GM19238 (cell line): ENCODE data around the gene CCDC54.
"Not testable (repeated sequence)": the region's sequence is repeated elsewhere in the genome, so short reads cannot be mapped to it uniquely, and the experiment has no call there.

ENCODE experiments used
- DNase-seq: peaks from one replicate; pipeline ENCODE4 v3.0.0; 2011; ENCODE audit warnings: low spot score; ENCODE audit not compliant: insufficient read length

The CCDC54 gene

GRCh38 chr3:107377151-107377550, at the start of gene CCDC54:
Gene CCDC54 (plus strand): TSS chr3:107377439. CDS start chr3:107377588, 149 bp downstream.
- no peak for DNase-seq

DNA sequence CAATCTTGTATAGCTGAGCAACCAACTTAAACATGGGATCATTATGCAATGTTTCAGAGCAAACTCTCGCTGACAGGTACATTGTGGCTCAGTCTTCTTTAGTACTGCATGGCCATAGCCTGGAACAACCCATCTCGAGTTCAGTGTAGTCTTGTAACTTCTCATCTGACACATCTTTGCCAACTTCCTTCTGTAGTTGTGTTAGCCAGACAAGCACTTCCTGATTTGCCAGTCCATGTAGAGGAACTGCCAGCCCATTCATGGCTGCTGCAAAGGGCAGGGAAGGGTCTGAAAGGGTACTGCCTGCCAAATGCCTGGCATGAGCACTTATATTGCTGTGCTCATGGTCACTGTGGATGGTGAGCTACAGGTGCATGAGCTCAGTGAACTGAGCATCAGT, 49.2 kb upstream of the CCDC54 start:
- no peak for DNase-seq

- DNase-seq, result no peak
Observed at GRCh38 chr3:107329088-107329487, 48.2 kb upstream of the CCDC54 start.

- DNase-seq, result not testable (repeated sequence)
Observed at GRCh38 chr3:107339690-107340089, 37.5 kb upstream of the CCDC54 start.

- DNase-seq, result no peak
Observed at GRCh38 chr3:107344722-107345121, 32.5 kb upstream of the CCDC54 start.

- DNase-seq, result no peak
Observed at GRCh38 chr3:107345822-107346405, 31.3 kb upstream of the CCDC54 start.

DNA sequence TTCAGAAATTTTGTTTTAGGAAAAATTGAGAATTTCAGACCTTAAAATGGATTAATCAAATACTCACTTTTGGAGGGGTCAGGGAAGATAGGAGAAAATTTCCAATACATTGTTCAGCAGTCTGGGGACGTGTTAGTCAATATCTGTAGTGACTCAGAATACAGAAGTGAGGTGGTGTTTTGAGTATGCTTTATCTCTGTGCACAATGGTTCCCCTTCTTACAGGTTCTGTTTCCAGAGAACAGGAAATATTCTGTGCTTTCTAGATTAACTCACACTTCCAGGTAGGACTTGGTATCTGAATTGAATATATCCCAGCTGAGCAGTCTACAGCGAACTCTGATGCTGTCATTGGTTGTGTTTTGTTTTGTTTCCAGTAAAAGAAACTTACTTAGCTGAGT, 30.7 kb upstream of the CCDC54 start:
- DNase-seq, result no peak

DNA sequence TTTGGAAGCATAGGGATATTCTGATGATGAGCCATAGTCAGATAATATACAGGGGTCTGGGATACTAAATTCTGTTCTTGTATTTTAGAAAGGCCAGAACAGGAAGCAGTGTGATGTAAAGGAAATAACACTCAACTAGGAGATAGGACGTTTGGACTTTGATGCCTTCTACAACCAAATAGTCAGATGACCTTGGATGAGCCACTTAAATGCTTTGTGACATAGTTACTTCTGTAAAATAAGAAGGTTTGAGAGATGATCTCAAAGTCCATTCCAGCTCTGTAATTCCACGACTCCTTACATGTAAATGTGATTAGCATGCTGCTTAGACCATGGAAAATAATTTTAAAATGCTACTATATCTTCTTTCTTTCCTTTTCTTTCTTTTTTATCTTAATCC, 29.5 kb upstream of the CCDC54 start:
- no peak for DNase-seq

DNA sequence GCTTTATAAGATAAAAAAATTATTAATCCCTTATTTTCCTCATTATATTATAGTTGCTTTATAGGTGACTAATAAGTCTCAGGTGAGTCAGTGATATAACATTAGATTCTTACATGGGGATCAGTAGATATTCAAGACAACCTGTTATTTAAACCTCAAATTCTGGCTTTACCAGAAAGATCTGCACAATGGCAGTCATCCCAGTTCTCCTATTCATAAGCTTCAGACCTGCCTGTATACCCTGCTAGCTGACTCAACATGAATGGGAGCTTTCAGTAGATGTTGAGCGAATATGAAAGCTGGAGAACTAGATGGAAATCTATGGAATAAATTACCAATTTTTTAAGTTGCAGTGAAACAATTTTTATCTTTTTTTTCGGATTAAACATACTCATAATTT, 20.5 kb upstream of the CCDC54 start:
- DNase-seq, result no peak

- DNase-seq, result no peak
Observed at GRCh38 chr3:107361633-107362032, 15.6 kb upstream of the CCDC54 start.

DNA sequence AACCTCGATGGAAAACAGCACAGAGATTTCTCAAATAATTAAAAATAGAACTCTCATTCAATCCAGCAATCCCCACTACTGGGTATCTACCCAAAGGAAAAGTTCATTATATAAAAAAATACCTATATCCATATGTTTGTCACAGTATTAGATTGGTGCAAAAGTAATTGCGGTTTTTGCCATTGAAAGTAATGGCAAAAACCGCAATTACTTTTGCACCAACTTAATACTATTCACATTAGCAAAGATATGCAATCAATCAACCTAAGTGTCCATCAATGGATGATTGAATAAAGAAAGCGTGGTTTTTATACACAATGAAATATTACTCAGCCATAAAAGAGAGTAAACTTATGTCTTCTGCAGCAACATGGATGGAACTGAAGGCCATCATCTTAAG, 12.2 kb upstream of the CCDC54 start:
- DNase-seq, result no peak

DNA sequence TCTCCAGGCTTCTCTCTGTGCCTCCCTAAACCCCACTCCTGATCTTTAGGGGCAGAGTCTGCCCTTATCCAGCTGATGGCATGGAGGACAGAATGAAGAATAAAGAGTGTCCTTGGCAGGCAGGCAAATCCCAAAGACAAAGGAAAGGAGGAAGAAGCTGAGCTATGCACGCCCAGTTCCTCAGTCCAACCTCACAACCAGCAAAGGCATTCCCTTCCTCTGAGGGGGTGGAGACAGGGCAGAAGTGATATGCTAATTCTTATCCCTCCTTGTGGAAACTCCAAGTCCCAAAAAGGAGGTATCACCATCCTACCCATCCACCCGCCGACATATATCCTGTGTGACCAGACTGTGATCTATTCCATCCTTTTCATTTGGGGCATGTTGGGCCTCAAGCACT, 10.5 kb upstream of the CCDC54 start:
- DNase-seq, result no peak

GRCh38 chr3:107367353-107367752, 9.9 kb upstream of the CCDC54 start:
- DNase-seq, result no peak

DNA sequence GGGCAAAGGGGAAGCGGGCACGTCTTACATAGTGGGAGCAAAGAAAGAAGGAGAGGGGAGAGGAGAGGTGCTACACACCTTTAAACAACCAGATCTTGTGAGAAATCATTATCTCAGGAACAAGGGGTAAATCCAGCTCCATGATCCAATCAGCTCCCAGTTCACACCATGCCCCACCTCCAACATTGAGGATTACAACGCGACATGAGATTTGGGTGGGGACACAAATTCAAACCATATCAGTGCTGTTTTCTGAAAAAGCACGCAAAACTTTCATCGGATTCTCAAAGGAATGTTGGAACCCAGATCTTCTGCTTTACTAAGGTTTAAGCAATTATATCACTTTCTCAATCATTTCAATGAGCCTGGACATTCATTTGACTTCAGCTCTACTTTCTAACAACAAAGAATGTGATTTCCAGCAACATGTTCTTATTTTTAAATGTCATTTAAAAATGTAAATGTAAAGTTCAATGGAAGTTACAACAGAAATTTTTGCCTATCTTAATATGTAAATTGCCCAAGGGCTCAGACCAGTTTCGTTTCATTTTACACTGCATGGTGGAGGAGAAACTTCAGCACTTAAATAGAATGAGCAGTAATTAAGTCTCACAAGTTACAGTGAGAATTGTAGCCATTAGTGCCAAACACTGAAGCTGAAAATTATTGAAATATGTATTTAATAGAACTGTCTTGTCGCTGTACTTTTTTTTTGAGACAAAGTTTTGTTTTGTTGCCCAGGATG, 8.4 kb upstream of the CCDC54 start:
- DNase-seq, result no peak

DNA sequence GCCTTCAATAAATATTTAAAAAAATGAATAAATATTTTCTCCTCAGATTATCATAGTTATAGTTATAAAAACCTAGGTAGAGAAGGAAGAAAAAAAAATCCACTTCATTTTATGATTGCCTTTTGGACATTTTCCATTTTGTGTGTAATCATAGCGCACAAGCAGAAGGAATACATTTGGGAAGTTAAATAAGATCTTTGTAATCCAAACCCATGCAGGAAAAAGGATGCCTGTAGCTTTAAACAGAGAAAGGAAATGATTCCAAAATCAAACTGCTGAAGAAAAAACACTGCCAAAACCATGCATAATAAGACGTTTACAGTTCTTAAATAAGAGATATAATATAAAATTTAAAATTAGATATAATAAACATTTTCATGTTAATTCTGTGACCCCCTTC, 7.4 kb upstream of the CCDC54 start:
- DNase-seq, result no peak

GRCh38 chr3:107370907-107371306, 6.3 kb upstream of the CCDC54 start:
- DNase-seq, result no peak

GRCh38 chr3:107372506-107372905, 4.7 kb upstream of the CCDC54 start:
- DNase-seq, result no peak

- no peak for DNase-seq
Observed at GRCh38 chr3:107373896-107374295, 3.3 kb upstream of the CCDC54 start.

- DNase-seq, result no peak
Observed at GRCh38 chr3:107375682-107376081, 1.6 kb upstream of the CCDC54 start.

DNA sequence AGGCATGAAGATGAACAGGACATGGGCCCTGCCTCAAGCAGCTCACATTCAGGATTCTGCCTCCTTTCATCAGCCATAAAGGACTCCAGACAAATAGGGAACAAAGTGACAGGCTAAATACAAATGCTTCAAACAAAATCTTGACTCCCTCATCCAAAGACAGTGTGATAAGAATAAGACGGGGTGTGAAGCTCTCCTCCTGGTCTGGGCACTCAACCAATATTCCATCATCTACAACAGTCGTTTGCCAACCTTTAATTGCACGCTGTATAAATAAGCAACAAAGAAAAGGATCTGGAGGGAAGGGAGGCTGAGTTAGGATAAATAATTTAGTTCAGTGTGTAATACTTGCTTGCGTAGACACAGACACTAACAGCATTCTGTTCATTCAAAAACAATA, 5.4 kb downstream of the CCDC54 start:
- no peak for DNase-seq

DNA sequence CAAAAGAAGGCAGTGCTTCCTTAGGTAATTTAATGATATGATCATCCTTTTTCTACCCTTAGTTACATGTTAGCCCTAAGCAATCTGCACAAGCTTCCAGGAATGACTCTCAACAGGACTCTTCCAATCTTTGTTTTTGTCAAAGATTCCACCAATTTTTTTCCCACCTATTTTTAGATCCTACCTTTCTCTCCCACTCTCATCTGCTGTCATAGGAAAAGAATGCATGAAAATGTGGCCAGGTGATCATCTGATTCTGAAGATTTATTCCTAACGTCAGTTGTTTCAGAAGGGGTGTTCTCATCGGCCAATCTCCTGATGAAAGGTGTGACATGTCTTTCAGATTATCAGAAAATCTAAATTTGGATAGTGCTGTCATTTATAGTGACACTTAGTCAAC, 7.2 kb downstream of the CCDC54 start:
- no peak for DNase-seq

DNA sequence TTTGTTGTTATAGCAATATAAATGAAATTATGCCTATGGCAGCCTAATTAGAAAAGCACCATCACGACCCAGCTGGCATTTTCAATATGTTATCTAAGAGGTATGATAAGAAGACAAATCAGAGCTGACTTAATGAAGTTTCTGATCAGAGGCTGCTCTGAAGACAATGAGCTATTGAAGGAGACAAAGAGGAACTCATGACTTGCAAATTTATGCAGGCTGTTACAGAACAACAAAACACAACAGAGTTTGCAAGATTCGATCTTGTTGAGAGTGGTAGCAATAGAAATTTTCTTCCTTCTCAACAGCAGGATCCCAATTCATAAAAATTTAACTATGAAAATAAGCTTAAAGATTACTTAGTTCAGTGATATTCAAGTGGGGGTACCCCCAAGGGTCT, 7.7 kb downstream of the CCDC54 start:
- DNase-seq, result no peak

- DNase-seq, result no peak
Observed at GRCh38 chr3:107387555-107387954, 10.3 kb downstream of the CCDC54 start.
